ENCODE results near the gene ALDH1L2.

ALDH1L2 gene

GRCh38 chr12:104975587-104976343 is 108.5 kb downstream of the ALDH1L2 start:
- DNase-seq: no peak

GRCh38 chr12:104974626-104975290 is 109.5 kb downstream of the ALDH1L2 start:
- DNase-seq: peak; percentile 23

- DNase-seq: no peak
These were observed 111.0 kb downstream of the ALDH1L2 start for GRCh38 chr12:104973250-104973649.

- DNase-seq: no peak
These were observed 113.0 kb downstream of the ALDH1L2 start for GRCh38 chr12:104971306-104971705.

Measured in midbrain (tissue), 1 donor.